ENCODE data around the gene PDE1C.
A peak's percentile ranks its signal among the peaks of the same experiment; 100 is the strongest.

Gene PDE1C

DNA sequence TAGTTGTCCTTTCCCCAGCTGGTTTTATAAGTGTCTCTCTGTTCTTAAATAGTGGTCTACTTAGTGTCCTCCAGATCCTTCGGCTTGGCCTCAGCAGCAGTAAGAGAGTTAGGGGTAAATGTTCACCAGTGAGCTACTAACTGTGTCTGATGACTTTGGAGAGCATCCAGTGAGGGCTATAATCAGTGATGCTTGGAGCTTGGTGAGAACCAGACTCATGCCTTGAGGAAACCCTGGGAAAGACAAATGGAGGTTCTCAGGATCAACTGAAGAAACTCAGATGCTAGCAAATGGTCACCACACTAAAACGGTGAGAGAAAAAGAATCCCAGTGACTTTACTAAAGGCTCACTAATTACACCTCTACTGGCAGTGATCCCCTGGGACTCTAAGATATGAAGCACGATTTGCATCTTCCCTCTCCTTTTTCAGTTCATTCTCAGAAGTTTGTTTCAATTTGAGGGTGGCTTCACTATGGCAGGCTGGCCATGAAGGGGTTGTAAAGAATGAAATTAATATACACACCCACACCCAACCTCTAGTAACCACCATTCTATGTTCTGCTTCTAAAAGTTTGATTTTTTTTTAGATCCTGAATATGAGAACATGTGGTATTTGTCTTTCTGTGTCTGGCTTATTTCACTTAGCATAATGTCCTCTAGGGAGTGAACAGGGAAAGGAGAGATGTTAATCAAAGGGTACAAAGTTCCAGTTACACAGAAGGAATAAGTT lies 177.9 kb downstream of the PDE1C start:
- no peak for DNase-seq (ENCODE audit: low spot score)

DNA sequence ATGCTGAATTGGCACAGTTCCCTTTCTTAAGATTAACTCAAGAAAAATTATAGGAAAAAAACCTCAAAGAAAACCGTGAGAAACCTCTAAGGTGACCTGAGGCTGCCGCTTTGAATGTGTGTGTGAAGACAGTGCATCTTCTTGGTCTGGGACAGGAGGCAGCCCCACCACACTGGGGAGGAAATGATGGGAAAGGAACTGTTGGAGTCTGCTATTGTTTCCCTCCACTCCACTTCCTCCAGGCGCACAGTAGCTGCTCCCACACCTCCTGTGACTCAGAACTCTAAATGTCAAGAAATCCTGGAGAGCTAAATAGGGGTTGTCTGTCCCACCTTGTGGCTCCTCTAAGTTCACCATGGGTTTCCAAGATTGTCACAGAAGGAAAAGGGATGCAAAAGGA lies 179.4 kb downstream of the PDE1C start:
- no peak for DNase-seq (ENCODE audit: low spot score)

DNA sequence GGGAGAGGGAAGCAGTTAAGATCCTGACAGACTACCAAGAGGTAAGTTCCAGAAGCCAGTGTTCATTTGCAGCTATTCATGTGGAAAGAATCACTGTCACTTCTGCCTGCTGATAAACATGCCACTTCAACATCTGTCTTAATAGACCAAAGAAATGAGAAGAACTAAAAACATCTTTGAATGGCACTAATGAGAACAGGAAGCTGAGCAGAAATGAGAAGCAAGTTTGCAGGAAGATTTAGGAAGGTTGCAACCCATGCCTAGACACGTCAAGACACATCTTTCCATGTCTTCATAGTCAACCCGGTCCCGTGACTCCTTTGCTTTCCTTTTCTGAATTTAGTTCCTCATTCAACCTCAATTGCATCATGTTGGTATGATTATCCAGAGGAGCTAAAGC lies 180.0 kb downstream of the PDE1C start:
- no peak for DNase-seq (ENCODE audit: low spot score)

DNA sequence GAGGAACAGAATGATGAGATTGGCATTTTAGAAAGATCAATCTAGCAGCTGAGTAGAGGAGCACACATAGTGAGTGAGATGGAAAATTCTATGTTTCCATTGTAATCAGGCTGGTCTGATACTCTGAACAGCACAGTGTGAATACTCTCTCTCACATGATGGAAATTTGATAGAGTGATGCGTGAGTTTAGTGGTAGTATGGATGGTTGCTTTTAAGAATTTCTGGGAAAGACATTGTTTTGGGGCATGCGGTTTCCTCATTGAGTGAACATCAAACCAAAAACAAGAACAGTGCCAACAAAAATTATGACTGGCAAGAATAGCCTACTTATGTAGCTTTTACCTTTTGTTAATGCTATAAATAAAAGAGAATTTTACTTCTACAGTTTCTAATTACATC lies 183.2 kb downstream of the PDE1C start:
- DNase-seq (ENCODE audit: low spot score) = no peak

DNA sequence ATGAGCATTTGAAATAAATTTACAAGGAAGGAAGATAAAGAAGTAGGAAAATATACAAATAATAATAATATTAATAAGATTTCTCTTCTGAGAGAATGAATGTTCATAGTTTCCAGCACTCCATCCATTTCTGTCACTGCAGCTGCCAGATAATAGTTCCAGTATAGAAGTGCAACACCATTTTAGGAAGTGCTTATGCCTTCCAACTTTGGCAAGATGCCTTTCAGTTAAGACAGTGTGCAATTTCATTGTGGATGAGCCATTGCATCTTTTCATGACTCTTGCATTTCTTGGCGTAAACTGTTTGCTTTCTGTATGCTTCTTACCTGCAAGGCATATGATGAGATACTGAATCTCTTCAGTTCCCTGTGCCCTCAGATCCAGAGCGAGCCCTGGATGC lies 185.0 kb downstream of the PDE1C start:
- DNase-seq (ENCODE audit: low spot score) = no peak

DNA sequence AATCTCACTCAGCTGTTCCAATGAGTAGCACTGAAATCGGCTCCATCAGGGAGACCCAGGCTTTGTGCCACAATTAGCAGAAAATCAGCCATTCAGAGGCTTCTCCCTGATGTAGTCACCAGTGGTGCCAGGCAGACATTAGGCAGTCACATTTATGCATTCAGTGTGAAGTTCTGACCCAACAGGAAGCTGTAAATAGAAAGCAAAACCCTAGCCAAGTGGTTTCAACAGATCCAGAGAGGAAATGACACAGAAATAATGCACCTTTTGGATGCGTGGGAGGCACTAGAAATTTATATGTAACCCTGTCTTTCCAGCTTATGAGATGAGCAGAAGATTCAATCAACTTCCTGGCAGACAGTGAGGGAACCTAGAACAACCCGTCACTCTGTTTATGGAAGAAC lies 186.4 kb downstream of the PDE1C start:
- peak; percentile 64 for DNase-seq (ENCODE audit: low spot score)

DNA sequence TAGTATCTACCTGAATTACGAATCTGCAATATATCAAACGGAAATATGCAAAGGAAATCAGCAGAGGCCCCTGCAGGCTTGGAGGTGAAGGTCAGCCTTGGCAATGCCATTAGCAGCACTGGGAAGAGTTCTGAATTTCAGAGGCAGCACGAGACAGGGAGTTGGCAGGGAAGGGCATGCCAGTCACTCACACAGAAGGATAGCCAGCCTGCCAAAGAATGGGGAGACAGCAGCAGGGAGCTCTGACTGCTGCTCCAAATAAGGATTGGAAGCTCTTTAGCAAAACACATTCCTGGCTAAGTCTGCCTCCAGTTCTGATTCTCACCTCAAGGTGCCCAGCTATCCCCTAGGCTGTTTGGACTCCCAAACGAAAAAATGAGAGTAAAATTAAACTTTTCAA lies 188.0 kb downstream of the PDE1C start:
- DNase-seq (ENCODE audit: low spot score) = peak; percentile 26

DNA sequence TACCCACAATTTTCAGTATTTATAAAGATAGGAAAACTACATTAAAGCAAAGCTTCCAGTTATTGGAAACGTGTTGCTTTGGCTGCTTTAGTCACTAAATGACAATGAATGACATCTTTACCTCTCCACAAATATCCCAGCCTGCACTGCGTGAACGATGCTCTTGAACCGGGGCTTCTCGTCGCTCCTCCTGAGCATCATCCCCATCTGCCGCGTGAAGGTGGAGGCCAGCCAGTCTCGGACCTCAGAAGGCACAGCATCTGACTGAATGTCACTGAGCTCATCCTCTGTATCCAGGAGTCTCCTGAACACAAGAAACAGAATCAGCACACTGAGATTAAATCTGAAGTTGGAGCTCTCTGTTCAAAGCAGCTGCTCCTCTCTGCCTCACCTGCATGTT lies 191.3 kb downstream of the PDE1C start:
- DNase-seq (ENCODE audit: low spot score) = no peak

DNA sequence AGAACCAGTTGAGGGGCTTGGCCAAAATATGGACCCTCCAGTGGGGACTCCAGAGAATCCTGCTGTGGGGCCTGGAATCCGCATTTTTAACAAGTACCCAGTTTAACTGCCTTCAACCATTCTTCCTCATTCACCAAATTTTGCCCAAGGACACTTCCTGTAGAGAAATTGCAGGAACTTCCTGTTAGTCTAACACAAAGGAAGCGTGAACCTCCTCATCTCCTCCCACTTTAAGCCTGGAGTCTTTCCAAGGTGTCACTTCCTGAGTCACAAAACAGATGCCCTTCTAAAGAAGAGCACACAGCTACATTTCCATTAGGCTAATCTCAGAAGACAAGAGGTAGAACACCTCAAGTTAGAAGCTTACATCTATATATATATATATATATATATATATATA lies 194.8 kb downstream of the PDE1C start:
- peak; percentile 19 for DNase-seq (ENCODE audit: low spot score)

DNA sequence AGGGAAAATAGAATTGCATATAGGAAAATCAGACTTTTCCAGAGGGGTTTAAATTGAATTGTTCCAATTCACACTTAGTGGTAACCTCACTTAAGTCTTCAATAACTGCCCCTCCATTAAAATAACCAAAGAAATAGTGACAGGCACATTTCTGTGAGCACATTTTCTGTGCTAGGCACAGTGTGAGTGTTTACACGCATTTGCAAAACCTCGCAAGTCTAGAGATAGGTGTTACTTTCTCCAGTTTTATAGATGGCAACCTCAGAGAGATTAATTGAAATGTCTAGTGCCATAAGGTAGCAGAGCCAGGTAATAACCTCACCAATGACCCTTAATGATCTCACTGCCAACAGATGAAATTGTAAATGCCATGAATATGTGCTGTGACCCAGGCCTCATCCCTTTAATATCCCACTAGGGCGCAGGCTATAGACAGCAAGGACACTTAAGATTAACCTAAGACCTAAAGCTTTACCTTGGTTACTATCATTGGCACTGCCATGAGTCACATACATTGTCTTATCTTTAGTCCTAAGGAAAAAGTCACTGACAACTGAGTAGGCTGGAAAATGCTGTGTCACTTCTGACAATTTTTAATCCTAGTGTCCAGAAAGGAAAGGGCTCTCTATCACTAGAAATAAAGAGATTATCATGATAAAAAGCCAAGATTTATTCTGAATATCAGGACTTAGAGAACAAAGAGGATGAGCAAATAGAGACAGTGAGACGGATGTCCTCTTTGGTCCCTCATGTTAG lies 195.4 kb downstream of the PDE1C start:
- no peak for DNase-seq (ENCODE audit: low spot score)

DNA sequence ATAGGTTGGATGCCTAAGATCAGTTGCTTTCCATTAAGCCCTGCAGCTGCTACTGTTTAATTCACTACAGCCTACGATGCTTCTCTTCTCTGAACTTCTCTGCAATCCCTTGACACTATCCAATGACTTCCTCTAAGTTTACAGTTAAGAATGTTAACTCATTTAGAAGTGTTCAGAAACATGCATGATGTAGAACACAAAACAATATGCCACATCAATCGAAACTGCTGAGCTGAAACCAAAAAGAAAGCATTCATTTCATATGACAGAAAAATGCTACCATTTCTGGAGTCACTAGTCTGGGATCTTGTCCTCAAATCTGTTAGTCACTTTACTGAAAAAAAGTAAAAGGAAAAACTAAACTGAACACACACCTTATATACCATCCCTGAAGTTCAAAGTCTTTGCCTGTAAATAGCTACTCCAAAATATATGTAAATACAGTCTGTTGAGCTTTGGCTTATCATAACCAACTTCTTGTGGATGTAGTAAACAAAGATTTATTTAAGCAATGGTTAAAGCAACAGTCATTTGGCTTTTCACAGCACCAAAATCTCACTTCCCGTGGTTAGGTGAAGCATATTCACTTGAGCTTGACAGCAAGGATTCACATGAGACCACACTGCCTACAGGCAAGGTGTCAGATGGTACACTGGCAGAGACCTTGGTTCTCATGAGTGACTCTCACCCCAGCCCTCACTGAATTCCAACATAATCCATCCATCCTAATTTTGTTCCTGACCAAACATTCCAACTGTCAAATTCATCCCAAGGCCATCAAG lies 196.2 kb downstream of the PDE1C start:
- DNase-seq (ENCODE audit: low spot score) = no peak

DNA sequence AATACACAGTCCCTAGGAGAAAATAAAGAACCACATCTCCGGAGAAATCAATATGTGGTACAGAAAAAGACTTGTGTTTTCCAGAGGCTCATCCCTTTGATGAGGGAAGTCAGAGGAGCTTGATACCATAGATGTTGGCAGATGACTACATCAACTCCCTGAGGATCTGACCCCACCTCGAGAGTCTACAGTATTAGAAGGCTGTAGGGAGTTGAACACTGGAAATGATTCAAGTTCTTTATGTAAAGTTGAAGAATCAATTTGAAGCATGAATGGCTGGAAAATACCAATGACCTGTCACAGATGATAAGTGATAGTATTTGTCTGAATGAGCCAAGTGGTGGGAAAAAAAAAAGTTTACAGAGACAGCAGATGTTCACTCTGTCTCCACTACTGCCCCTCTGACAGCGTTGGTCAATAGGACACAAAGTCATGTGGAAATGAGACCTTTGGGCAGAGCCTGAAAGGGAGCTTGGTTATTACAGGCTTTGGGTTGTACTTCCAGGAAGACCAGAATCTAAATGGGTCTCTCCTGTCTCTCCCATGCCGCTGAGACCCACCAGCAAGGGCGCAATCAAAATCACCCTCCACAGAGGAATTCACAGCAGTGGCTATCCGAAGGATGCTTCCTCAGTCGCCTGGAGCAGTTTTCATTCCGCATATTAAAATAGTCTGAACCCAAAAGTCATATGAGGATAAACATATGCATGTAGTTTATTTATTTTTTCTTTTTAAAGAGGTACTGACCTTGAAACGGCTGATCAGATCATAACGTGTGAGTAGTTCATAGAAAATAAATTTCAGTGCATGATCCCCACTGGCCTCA lies 197.4 kb downstream of the PDE1C start:
- DNase-seq (ENCODE audit: low spot score) = no peak

DNA sequence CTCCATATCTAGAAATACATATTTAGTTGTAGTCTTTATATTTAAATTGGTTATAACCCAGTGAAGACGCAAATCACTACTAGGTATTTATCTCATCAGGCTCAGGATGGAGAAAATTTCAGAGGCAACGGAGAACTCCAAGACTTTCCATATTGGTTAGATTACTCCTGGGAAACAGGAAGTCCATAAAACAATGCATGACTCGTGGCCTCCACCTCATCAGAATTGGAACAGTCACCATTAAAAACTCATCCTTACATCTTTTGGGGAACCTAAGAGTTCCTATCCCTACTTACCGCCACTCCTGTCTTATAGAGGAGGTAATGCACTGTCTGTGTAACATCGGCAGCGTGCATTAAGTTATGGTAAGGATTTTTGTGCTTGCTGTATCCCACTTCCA lies 205.6 kb downstream of the PDE1C start:
- no peak for DNase-seq (ENCODE audit: low spot score)

DNA sequence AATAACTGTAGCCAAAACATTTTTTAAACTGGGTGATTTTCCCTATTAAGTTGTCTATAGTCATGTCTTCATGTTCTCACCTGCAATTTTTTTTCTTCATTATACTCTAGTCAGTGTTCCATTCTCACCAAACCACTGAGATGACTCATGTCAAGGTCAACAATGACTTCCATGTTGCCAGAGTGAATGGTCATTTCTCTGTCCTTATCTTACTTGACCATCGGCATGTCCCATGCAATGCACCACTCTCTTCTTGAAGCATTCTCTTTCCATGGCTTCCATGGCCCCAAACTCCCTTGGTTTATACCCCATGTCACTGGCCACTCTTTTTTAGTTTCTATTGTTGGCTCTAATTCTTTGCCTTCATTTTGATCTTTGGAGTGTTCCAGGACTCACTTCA lies 209.3 kb downstream of the PDE1C start:
- DNase-seq (ENCODE audit: low spot score) = no peak

DNA sequence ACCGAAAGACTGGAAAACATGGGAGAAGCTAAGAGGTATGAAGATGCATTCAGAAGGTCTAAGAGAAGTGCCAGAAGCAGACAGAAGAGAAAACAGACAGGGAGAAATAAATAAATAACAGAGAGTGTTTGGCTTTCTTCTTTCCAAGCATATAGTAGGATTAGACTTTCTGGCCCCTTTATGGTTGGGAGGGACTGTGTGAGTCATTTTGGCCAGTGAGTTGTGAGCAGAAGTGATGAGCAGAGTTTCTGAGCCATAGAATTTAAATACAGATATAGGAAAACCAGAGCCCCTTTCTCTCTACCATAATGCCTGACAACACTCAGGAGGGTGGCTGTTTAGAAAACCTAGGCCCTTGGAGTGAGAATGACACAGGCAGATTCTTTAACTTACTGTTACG lies 212.2 kb downstream of the PDE1C start:
- DNase-seq (ENCODE audit: low spot score) = no peak

DNA sequence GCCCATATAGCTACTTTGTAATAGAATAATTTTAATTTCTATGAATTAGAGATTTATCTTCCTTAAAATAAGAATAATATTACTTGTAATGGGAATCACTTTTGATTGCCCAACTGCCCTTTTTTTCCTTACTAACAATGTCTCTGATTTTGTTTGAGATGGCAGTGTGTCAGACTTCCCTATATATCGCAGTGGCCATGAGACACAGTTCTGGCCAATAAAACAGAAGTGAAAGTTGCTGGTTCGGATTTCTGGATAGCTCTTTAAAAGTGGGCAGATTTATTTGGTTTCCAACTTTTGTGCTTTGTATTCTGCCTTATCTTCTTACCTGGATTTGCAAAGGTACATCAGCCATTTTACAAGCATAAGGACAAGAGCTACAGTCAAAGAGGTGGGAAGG lies 213.0 kb downstream of the PDE1C start:
- DNase-seq (ENCODE audit: low spot score) = no peak

DNA sequence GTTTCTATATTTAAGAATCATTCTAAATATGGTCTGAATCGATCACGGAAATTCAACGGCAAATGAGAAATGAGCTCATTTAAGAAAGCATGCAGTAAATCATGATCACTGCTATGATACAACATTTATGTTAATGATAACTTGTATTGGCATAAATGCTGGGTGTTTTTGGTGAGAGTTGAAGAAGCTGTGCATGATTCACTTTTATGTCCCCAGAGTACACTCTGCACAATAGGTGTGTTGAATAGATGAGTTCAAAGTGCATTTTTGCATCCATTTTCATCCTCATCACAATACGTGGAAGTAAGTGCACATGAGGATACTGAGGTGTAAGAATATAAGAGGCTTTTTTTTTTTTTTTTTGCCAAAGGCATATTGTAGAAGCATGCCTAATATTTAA lies 213.9 kb downstream of the PDE1C start:
- DNase-seq (ENCODE audit: low spot score) = no peak

DNA sequence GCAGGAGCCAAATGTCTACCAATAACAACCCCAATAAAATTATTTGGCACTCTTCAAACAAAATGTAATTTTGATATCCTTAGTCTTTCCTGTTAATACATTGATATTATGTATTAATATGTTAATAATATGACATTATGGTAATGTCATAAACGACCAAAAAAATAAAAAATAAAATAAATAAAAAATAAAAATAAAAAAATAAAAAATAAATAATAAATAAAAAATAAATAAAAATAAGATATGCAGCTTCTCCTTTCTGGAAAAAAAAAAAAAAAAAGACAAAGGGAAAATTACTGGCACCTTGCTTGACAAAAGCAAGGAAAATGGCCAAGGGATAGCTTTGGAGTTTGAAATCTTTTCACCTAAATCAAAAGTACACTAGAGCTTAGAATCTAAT lies 214.7 kb downstream of the PDE1C start:
- DNase-seq (ENCODE audit: low spot score) = no peak

DNA sequence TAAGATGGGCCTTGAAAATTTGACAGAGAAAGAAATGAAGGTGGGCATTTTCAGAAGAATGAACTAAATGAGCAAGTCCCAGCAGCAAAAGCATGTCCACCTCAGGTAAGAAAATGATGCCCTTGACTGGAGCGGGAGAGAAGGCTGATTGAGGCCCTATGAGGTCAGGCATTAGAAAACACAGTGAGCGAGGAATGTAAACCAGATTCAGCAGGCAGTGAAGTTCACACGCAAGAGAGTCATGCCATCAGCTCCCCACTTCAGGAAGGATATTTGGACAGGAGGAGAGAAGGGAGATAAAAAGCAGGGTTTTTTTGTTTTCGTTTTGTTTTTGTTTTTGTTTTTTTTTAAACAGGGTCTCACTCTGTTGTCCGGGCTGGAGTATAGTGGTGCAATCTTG lies 216.8 kb downstream of the PDE1C start:
- peak; percentile 24 for DNase-seq (ENCODE audit: low spot score)

DNA sequence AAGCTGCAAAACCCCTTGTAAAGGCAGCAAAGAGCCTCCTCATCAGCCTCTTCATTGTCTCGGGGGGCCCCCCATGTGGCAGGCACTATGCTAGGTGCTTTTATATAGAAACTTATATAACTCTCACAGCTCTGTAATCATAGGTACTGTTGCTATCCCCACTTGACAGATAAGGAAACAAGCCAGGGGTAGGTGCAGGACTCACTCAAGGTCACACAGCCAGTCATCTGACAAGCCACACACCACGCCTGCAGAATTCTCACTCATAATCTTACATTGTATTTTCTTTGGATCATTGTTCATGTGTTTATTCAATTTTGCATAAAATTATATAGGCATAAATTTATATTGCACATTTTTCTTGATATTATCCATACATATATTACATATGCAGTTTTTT lies 217.7 kb downstream of the PDE1C start:
- no peak for DNase-seq (ENCODE audit: low spot score)

DNA sequence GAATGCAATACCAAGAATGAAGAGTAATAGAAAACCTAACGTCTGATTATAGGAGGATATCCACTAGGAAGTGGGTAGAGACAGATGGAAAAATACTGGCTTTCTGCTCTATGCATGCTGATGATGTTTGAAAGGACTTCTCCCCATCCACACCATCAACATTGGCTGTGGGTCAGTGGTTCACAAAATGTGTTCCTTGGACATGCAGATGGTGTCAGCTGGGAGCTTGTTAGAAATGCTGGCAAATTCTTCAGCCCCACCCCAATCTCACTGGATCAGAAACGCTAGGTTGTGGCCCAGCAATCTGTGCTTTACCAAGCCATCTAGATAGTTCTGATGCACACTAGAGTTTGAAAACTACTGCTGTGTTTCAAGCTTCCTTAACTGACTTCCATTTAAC lies 219.1 kb downstream of the PDE1C start:
- no peak for DNase-seq (ENCODE audit: low spot score)

DNA sequence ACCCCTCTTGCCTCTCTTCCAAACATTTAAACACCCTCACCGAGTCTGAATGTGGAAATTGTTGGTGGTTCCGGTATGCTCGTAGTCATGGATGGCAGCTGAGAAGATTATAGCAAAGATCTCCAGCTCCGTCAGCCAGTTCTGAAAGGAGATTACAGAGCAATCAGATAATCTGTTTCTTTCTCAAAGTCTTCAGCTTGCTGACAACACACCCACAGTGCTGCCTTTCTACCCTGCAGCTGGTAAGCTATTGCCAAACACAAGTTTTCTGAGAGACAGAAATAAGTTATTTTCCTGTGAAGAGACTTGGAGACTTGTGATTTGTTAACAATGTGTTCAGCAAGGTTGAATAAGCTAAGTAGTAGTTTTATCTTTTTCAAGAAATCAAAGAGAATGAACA lies 219.6 kb downstream of the PDE1C start:
- DNase-seq (ENCODE audit: low spot score) = no peak
